H9 (cell line): ENCODE results near the gene FARS2. TPM values are rescaled to one million over a fixed set of nuclear protein-coding genes. Genes with fewer than 3 reads are reported as not detected.

Experiments
- DNase-seq: peaks from one replicate; pipeline ENCODE4 v3.0.0-alpha.2; 2017
- H2AFZ ChIP-seq: one replicate; pipeline ENCODE4 v1.6.1; 2013; ENCODE audit warnings: mild to moderate bottlenecking, low read length, control low read depth, moderate library complexity
- H2AK5ac ChIP-seq: 2 replicates; pipeline ENCODE4 v1.6.1; 2013; ENCODE audit warnings: low read length, control low read depth, mixed read lengths; ENCODE audit not compliant: insufficient read length
- H2BK120ac ChIP-seq: one replicate; pipeline ENCODE4 v1.6.1; 2013; ENCODE audit warnings: low read depth, mild to moderate bottlenecking, low read length, control low read depth, inconsistent platforms; ENCODE audit not compliant: poor library complexity, severe bottlenecking
- H2BK12ac ChIP-seq: 2 replicates; pipeline ENCODE4 v1.6.1; 2013; ENCODE audit warnings: low read length, control low read depth, mixed read lengths, low read depth; ENCODE audit not compliant: insufficient read length
- H2BK15ac ChIP-seq: 2 replicates; pipeline ENCODE4 v1.6.1; 2013; ENCODE audit warnings: low read depth, low read length, control low read depth
- H2BK20ac ChIP-seq: one replicate; pipeline ENCODE4 v1.6.1; 2013; ENCODE audit warnings: low read depth, mild to moderate bottlenecking, low read length, control low read depth, inconsistent platforms; ENCODE audit not compliant: poor library complexity, severe bottlenecking
- H2BK5ac ChIP-seq: 2 replicates; pipeline ENCODE4 v1.6.1; 2013; ENCODE audit warnings: low read length, control low read depth, mixed read lengths; ENCODE audit not compliant: insufficient read length
- H3K14ac ChIP-seq: 2 replicates; pipeline ENCODE4 v1.6.1; 2013; ENCODE audit warnings: low read length, control low read depth; ENCODE audit not compliant: insufficient read depth
- H3K18ac ChIP-seq: 2 replicates; pipeline ENCODE4 v1.6.1; 2013; ENCODE audit warnings: low read depth, mild to moderate bottlenecking, mixed read lengths, low read length, control low read depth; ENCODE audit not compliant: insufficient read length
- H3K23ac ChIP-seq: 2 replicates; pipeline ENCODE4 v1.6.1; 2013; ENCODE audit warnings: low read length, control low read depth, mixed read lengths, low read depth; ENCODE audit not compliant: insufficient read length
- H3K23me2 ChIP-seq: 2 replicates; pipeline ENCODE4 v1.6.1; 2013; ENCODE audit warnings: low read depth, mild to moderate bottlenecking, mixed read lengths, low read length, control low read depth; ENCODE audit not compliant: insufficient read length, poor library complexity, severe bottlenecking
- H3K27ac ChIP-seq: 2 replicates; pipeline ENCODE4 v1.5.1; 2013; ENCODE audit warnings: low read length, control low read depth, mixed read lengths, low read depth; ENCODE audit not compliant: insufficient read length
- H3K27me3 ChIP-seq: 2 replicates; pipeline ENCODE4 v1.6.1; 2013; ENCODE audit warnings: low read length, control low read depth, inconsistent platforms; ENCODE audit not compliant: insufficient read depth
- H3K4ac ChIP-seq: 2 replicates; pipeline ENCODE4 v1.6.1; 2013; ENCODE audit warnings: low read depth, mild to moderate bottlenecking, control low read depth, inconsistent platforms, low read length, moderate library complexity
- H3K4me1 ChIP-seq: 2 replicates; pipeline ENCODE4 v1.6.1; 2013; ENCODE audit warnings: low read length, control low read depth, inconsistent platforms; ENCODE audit not compliant: insufficient read depth
- H3K4me2 ChIP-seq: 2 replicates; pipeline ENCODE4 v1.6.1; 2013; ENCODE audit warnings: low read length, control low read depth, mixed read lengths; ENCODE audit not compliant: insufficient read length, insufficient read depth
- H3K56ac ChIP-seq: 2 replicates; pipeline ENCODE4 v1.6.1; 2013; ENCODE audit warnings: low read depth, mild to moderate bottlenecking, mixed read lengths, low read length, control low read depth; ENCODE audit not compliant: insufficient read length
- H3K79me1 ChIP-seq: 2 replicates; pipeline ENCODE4 v1.6.1; 2013; ENCODE audit warnings: low read depth, mild to moderate bottlenecking, moderate library complexity, low read length, control low read depth, inconsistent platforms; ENCODE audit not compliant: insufficient read depth, poor library complexity, severe bottlenecking
- H3K79me2 ChIP-seq: 2 replicates; pipeline ENCODE4 v1.6.1; 2013; ENCODE audit warnings: low read length, control low read depth, inconsistent platforms; ENCODE audit not compliant: insufficient read depth
- H3K9ac ChIP-seq: 2 replicates; pipeline ENCODE4 v1.6.1; 2013; ENCODE audit warnings: low read length, control low read depth, mixed read lengths; ENCODE audit not compliant: insufficient read length; ENCODE audit errors: extremely low read depth
- H3K9me3 ChIP-seq: one replicate; pipeline ENCODE4 v1.6.1; 2013; ENCODE audit warnings: low read depth, low read length, inconsistent platforms; ENCODE audit not compliant: control insufficient read depth
- H3T11ph ChIP-seq: one replicate; pipeline ENCODE4 v1.6.1; 2013; ENCODE audit warnings: mild to moderate bottlenecking, low read length, control low read depth, inconsistent platforms
- H4K20me1 ChIP-seq: one replicate; pipeline ENCODE4 v1.6.1; 2013; ENCODE audit not compliant: control insufficient read depth, insufficient read length, insufficient read depth
- H4K5ac ChIP-seq: 2 replicates; pipeline ENCODE4 v1.6.1; 2013; ENCODE audit warnings: low read depth, mild to moderate bottlenecking, mixed read lengths, low read length, control low read depth; ENCODE audit not compliant: insufficient read length
- H4K8ac ChIP-seq: replicated peaks from 2 replicates; pipeline ENCODE4 v1.6.1; 2013; ENCODE audit warnings: low read length, control low read depth, mixed read lengths, low read depth; ENCODE audit not compliant: insufficient read length
- H4K91ac ChIP-seq: 2 replicates; pipeline ENCODE4 v1.6.1; 2013; ENCODE audit warnings: low read depth, mild to moderate bottlenecking, moderate library complexity, mixed read lengths, low read length, control low read depth; ENCODE audit not compliant: insufficient read length
- H3K27ac Mint-ChIP-seq, 3 experiments: 2 replicates in 2 of 3; 3 replicates in 1 of 3; pipeline ENCODE4 v1.8.0; 2020 to 2021; ENCODE audit warnings: mixed read lengths in 3 of 3, mild to moderate bottlenecking in 1 of 3, moderate library complexity in 1 of 3
- H3K27me3 Mint-ChIP-seq: 2 replicates; pipeline ENCODE4 v1.8.0; 2021; ENCODE audit warnings: low read depth, mild to moderate bottlenecking, moderate library complexity, mixed read lengths
- H3K36me3 Mint-ChIP-seq, 3 experiments: 2 replicates in 2 of 3; 3 replicates in 1 of 3; pipeline ENCODE4 v1.8.0; 2020 to 2021; ENCODE audit warnings: low read depth in 3 of 3, mixed read lengths in 3 of 3; ENCODE audit not compliant: insufficient read depth in 1 of 3
- H3K4me1 Mint-ChIP-seq, 2 experiments: 2 replicates each; pipeline ENCODE4 v1.8.0; 2020; ENCODE audit warnings: mixed read lengths in 2 of 2
- H3K4me3 Mint-ChIP-seq, 2 experiments: 2 replicates in 1 of 2; 3 replicates in 1 of 2; pipeline ENCODE4 v1.8.0; 2020 to 2021; ENCODE audit warnings: mild to moderate bottlenecking in 2 of 2, mixed read lengths in 2 of 2, moderate library complexity in 1 of 2
- H3K9me3 Mint-ChIP-seq, 2 experiments: 2 replicates in 1 of 2; 3 replicates in 1 of 2; pipeline ENCODE4 v1.8.0; 2020; ENCODE audit warnings: mild to moderate bottlenecking in 2 of 2, mixed read lengths in 2 of 2, moderate library complexity in 1 of 2
- CTCF ChIP-seq: fragments of 200-600 bp; sonication (generic); conservative IDR thresholded peaks from 3 replicates; pipeline ENCODE4 v1.8.0; 2021; ENCODE audit warnings: antibody characterized with exemption, mild to moderate bottlenecking
- total RNA-seq: library from RNA; stranded (reverse); gene quantifications from 2 replicates; pipeline ENCODE4 v1.2.1, GENCODE V29; 2021

The FARS2 gene
- total RNA-seq, 1 experiment from 2014 or later: 8.5 TPM

- no peak overlapping the region for H2AFZ ChIP-seq
- no peak overlapping the region for H4K5ac ChIP-seq
- Mint-ChIP-seq H3K27ac (peak overlapping the region in 2 of 3 experiments; percentile 7 to 87; a peak in 2 of 7 replicates), H3K9me3 (no peaks in the 10 kb centered on the region), H3K4me1 (peaks cover 26 to 28% of the 10 kb centered on the region in 2 experiments), H3K4me3 (no peak overlapping the region), H3K36me3 (peaks cover 3 to 9% (median 5%) of the 10 kb centered on the region in 3 experiments; a peak in 5 of 7 replicates), H3K27me3 (peaks cover 2% of the 10 kb centered on the region; the same call in 1 of the 2 replicates)
- no peaks in the 10 kb centered on the region for H3K23me2 ChIP-seq
- no peak overlapping the region for H3K4ac ChIP-seq
- no peaks in the 10 kb centered on the region for H4K20me1 ChIP-seq
- no peak overlapping the region for H3K18ac ChIP-seq
- H3K23ac ChIP-seq: no peak overlapping the region
- H2BK120ac ChIP-seq: no peak overlapping the region
- H3K56ac ChIP-seq: no peak overlapping the region
- no peak overlapping the region for H3K14ac ChIP-seq
- no peak overlapping the region for H3K27ac ChIP-seq
- H4K8ac ChIP-seq: no peak overlapping the region
- no peaks in the 10 kb centered on the region for H3K79me2 ChIP-seq
- no peak for TF ChIP-seq CTCF
- no peak overlapping the region for H2BK12ac ChIP-seq
- no peak overlapping the region for H3T11ph ChIP-seq
- H3K9me3 ChIP-seq: no peaks in the 10 kb centered on the region
- no peak overlapping the region for H2BK15ac ChIP-seq
- no peak overlapping the region for H2BK20ac ChIP-seq
- no peak overlapping the region for H3K9ac ChIP-seq
- no peak overlapping the region for H2BK5ac ChIP-seq
- no peaks in the 10 kb centered on the region for H3K27me3 ChIP-seq
- H4K91ac ChIP-seq: no peak overlapping the region
- no peaks in the 10 kb centered on the region for H3K79me1 ChIP-seq
- DNase-seq: no peak
- H3K4me2 ChIP-seq: no peak overlapping the region
- H3K4me1 ChIP-seq: no peaks in the 10 kb centered on the region
- H2AK5ac ChIP-seq: no peak overlapping the region
These were observed 150.1 kb downstream of the FARS2 start for GRCh38 chr6:5411414-5411813.
